Activated CD4-positive, alpha-beta memory T cell treated with anti-CD3 and anti-CD28 coated beads for 36 hours (primary cell): ENCODE results near the gene WIPF3. TPM values are rescaled to one million over a fixed set of nuclear protein-coding genes. Genes with fewer than 3 reads are reported as not detected.
A peak's percentile ranks its signal among the peaks of the same experiment; 100 is the strongest.

ENCODE experiments used
- CTCF ChIA-PET: fragments of 350-600 bp; sonication (Branson Sonifier 250); formaldehyde crosslinking; loops from one replicate; lab custom pipeline; 2021; ENCODE audit warnings: antibody characterized with exemption, inconsistent platforms; lab: Charles Lee
- POLR2A ChIA-PET: fragments of 350-600 bp; sonication (Branson Sonifier 250); formaldehyde crosslinking; loops from one replicate; lab custom pipeline; 2021; ENCODE audit warnings: antibody characterized with exemption; lab: Charles Lee
- DNase-seq: peaks from one replicate; pipeline ENCODE4 v3.0.0-alpha.2; 2020
- H3K27ac Mint-ChIP-seq: one replicate; pipeline ENCODE4 v1.8.0; 2021; ENCODE audit warnings: mixed read lengths
- H3K27me3 Mint-ChIP-seq: one replicate; pipeline ENCODE4 v1.8.0; 2021; ENCODE audit warnings: mixed read lengths
- H3K36me3 Mint-ChIP-seq: one replicate; pipeline ENCODE4 v1.8.0; 2021; ENCODE audit warnings: mixed read lengths
- H3K4me1 Mint-ChIP-seq: one replicate; pipeline ENCODE4 v1.8.0; 2021; ENCODE audit warnings: low read depth, mixed read lengths
- H3K4me3 Mint-ChIP-seq: one replicate; pipeline ENCODE4 v1.8.0; 2021; ENCODE audit warnings: mild to moderate bottlenecking, mixed read lengths
- H3K9me3 Mint-ChIP-seq: one replicate; pipeline ENCODE4 v1.8.0; 2021; ENCODE audit warnings: mixed read lengths
- intact Hi-C: fragments of 100-400 bp; cut with micrococcal nuclease; formaldehyde crosslinking; loops from one replicate; pipeline ENCODE4 v1.15.1; 2023
- total RNA-seq, 2 experiments: library from RNA; stranded (reverse); gene quantifications; one replicate each; pipeline ENCODE4 v1.2.3, GENCODE V29; 2021

The WIPF3 gene
- total RNA-seq, 2 experiments from 2014 or later, result not detected

DNA sequence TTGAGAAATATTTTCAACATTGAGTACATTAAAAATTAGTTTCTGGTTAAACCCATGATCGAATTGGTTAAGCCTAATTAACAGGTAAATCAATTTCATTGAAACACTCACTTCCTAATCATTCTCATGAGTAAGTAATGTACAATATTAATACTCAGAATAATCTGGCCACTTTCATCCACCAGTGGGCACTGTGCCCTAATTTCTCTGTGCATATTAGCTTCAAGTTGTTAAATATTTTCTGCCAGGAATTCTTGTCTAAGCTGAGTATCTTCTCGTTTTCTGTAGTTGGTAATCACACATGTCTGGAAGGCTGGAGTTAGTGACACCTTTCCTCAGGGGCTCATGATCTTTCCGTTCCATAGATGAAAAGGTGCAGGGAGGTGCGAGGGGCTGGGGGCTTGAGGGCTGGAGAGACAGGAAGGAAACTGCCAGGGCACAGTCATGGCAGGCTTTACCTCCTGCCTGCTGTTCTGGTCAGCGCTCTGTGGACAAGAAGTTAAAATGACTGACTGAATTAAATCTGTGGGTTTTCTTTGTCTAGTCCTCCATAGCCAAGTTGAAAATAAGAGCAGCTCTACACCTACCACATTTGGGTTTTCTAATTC lies 71.9 kb downstream of the WIPF3 start:
- ChIA-PET POLR2A (no interaction called here), CTCF (interaction anchor here (0.6 to 4.2 kb wide), 4 partner anchors 10 to 197 kb away, joined by 3 to 23 read pairs (median 4); no protein-coding TSS in a partner anchor)
- H3K27me3 Mint-ChIP-seq, result peaks cover 11% of the 10 kb centered on the region
- H3K9me3 Mint-ChIP-seq, result no peaks in the 10 kb centered on the region
- intact Hi-C loops, result loop anchor here (1.0 kb wide), 1 partner anchor 184 kb away; no protein-coding TSS in a partner anchor
- H3K36me3 Mint-ChIP-seq, result no peaks in the 10 kb centered on the region
- H3K4me3 Mint-ChIP-seq, result no peak overlapping the region
- no peak overlapping the region for H3K27ac Mint-ChIP-seq
- peak; percentile 16 for DNase-seq
- peaks cover 5% of the 10 kb centered on the region for H3K4me1 Mint-ChIP-seq

DNA sequence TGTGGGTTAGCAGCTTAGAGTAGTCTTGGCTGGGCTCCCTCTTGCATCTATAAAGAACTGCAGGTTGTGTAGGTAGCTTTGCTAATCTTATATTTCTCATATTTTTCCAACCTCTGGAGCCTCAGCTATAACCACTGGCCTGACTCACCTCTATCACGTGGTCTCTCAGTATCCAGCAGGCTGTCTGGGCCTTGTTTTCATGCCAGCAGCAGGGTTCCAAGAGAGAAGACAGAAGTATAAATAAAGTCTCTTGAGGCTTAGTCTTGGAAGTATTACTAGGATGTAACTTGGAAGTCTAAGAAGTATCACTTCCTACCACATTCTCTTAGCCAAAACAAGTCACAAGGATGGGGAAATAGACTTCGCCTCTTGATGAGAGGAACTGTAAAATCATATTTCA lies 73.3 kb downstream of the WIPF3 start:
- ChIA-PET CTCF (interaction anchor here (1.6 to 4.2 kb wide), 2 partner anchors 42 to 195 kb away, joined by 4 to 23 read pairs; no protein-coding TSS in a partner anchor), POLR2A (no interaction called here)
- no peak for DNase-seq
- Mint-ChIP-seq H3K9me3 (no peaks in the 10 kb centered on the region), H3K4me1 (peaks cover 6% of the 10 kb centered on the region), H3K27me3 (peaks cover 13% of the 10 kb centered on the region), H3K27ac (no peak overlapping the region), H3K4me3 (no peak overlapping the region), H3K36me3 (no peaks in the 10 kb centered on the region)
- intact Hi-C loops, result no loop called here

GRCh38 chr7:29881724-29882123 lies 75.4 kb downstream of the WIPF3 start:
- CTCF ChIA-PET, result interaction anchor here (0.7 kb wide), 1 partner anchor 77 kb away, joined by 3 read pairs; no protein-coding TSS in a partner anchor
- intact Hi-C loops, result no loop called here
- peaks cover 14% of the 10 kb centered on the region for H3K27me3 Mint-ChIP-seq

GRCh38 chr7:29882481-29882880 lies 76.2 kb downstream of the WIPF3 start:
- DNase-seq, result no peak
- H3K4me3 Mint-ChIP-seq, result no peak overlapping the region
- POLR2A ChIA-PET, result no interaction called here
- H3K27me3 Mint-ChIP-seq, result peaks cover 14% of the 10 kb centered on the region
- intact Hi-C loops, result no loop called here
- peaks cover 6% of the 10 kb centered on the region for H3K4me1 Mint-ChIP-seq
- CTCF ChIA-PET, result no interaction called here
- H3K36me3 Mint-ChIP-seq, result no peaks in the 10 kb centered on the region
- H3K27ac Mint-ChIP-seq, result no peak overlapping the region
- H3K9me3 Mint-ChIP-seq, result no peaks in the 10 kb centered on the region

More at GRCh38 chr7:29881724-29882123, 75.4 kb downstream of the WIPF3 start:
- no peak for DNase-seq
- peaks cover 6% of the 10 kb centered on the region for H3K4me1 Mint-ChIP-seq
- POLR2A ChIA-PET, result no interaction called here
- no peaks in the 10 kb centered on the region for H3K9me3 Mint-ChIP-seq
- no peak overlapping the region for H3K4me3 Mint-ChIP-seq
- H3K36me3 Mint-ChIP-seq, result no peaks in the 10 kb centered on the region
- no peak overlapping the region for H3K27ac Mint-ChIP-seq

GRCh38 chr7:29883462-29884398 lies 77.4 kb downstream of the WIPF3 start:
- Mint-ChIP-seq H3K9me3 (no peaks in the 10 kb centered on the region), H3K4me1 (peaks cover 6% of the 10 kb centered on the region), H3K4me3 (no peak overlapping the region), H3K27ac (no peak overlapping the region), H3K36me3 (no peaks in the 10 kb centered on the region), H3K27me3 (peaks cover 12% of the 10 kb centered on the region)
- DNase-seq, result no peak
- CTCF ChIA-PET, result interaction anchor here (1.4 kb wide), 1 partner anchor 37 kb away, joined by 5 read pairs; no protein-coding TSS in a partner anchor
- POLR2A ChIA-PET, result no interaction called here
- intact Hi-C loops, result no loop called here

DNA sequence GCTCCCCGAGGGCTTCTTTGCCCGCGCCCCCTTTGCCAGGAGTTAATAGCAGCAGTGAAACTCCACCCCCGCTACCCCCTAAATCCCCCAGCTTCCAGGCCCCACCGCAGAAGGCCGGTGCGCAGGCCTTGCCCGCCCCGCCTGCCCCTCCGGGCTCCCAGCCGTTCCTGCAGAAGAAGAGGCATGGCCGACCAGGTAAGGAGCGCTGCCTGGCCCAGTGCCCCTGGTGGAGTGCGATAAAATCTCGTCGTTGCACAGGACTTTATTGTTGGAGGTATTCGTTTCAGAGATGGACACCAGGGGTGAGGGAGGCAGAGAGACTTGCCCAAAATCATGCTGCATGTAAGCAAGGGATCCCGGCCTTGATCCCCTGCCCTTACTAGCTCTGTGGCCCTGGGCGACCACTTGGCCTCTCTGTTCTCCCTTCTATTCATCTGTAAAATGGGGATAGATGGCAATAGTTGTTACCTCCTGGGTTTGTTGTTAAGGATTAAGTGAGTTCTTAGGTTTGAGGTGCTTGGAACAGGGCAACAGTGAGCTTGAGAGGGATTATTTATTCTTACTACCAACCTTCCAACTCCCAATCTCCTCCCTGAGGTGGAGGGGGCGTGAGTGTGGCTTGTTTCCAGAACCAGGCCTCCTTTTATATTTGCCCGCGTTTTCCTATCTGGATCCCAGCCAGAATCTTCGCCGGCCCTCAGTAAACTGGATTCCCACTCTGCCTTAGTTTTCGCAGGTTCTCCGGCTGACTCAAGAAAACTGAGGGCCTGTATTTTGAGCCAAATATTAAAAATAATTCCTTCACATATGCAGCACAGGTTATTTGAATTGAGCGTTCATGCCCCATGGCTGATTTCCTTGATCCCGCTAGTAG lies 78.3 kb downstream of the WIPF3 start:
- no peak overlapping the region for H3K27ac Mint-ChIP-seq
- H3K9me3 Mint-ChIP-seq, result no peaks in the 10 kb centered on the region
- H3K36me3 Mint-ChIP-seq, result no peaks in the 10 kb centered on the region
- intact Hi-C loops, result no loop called here
- no peak overlapping the region for H3K4me3 Mint-ChIP-seq
- H3K4me1 Mint-ChIP-seq, result peaks cover 6% of the 10 kb centered on the region
- ChIA-PET POLR2A (no interaction called here), CTCF (interaction anchor here (1.4 kb wide), 1 partner anchor 37 kb away, joined by 5 read pairs; no protein-coding TSS in a partner anchor)
- no peak for DNase-seq
- H3K27me3 Mint-ChIP-seq, result peaks cover 10% of the 10 kb centered on the region

DNA sequence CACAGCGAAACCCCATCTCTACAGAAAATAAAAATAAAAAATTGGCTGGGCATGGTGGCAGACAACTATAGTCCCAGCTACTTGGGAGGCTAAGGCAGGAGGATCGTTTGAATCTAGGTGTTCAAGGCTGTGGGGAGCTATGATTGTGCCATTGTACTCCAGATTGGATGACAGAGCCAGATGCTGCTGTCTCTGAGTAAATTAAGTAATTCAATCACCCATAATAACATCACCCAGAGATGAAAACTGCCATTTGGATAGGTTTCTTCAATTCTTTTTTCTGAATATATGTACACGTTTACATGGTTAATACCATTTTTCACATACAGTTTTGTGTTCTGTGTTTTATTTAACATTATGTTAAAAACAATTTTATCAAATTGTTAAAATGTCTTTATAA lies 79.3 kb downstream of the WIPF3 start:
- intact Hi-C loops, result no loop called here
- Mint-ChIP-seq H3K27ac (no peak overlapping the region), H3K27me3 (peaks cover 10% of the 10 kb centered on the region), H3K36me3 (no peaks in the 10 kb centered on the region), H3K4me3 (no peak overlapping the region), H3K4me1 (peaks cover 6% of the 10 kb centered on the region), H3K9me3 (no peaks in the 10 kb centered on the region)
- POLR2A ChIA-PET, result no interaction called here
- DNase-seq, result no peak
- CTCF ChIA-PET, result no interaction called here

DNA sequence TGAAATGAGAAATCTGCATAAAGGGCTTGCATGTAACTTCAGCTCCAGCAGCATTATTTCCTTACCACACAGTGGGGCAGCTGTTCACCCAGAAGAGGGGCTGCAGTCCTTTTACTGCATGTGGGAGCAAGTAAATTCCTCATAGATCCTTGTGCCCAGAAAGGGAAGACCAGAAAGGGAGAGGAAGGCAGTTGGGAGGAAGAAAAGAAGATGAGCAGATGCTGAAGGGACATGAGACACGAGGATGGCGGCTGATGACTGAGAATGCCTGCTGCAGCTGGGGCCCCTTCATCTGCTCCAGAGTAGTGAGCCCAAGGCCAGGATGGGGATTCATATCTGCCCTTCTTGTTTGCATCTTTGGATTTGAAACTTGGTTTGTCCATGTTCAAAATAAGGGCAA lies 80.5 kb downstream of the WIPF3 start:
- Mint-ChIP-seq H3K27me3 (peaks cover 10% of the 10 kb centered on the region), H3K9me3 (no peaks in the 10 kb centered on the region), H3K27ac (no peak overlapping the region), H3K4me1 (peaks cover 6% of the 10 kb centered on the region), H3K4me3 (no peak overlapping the region), H3K36me3 (no peaks in the 10 kb centered on the region)
- CTCF ChIA-PET, result no interaction called here
- intact Hi-C loops, result no loop called here
- no peak for DNase-seq
- POLR2A ChIA-PET, result no interaction called here

DNA sequence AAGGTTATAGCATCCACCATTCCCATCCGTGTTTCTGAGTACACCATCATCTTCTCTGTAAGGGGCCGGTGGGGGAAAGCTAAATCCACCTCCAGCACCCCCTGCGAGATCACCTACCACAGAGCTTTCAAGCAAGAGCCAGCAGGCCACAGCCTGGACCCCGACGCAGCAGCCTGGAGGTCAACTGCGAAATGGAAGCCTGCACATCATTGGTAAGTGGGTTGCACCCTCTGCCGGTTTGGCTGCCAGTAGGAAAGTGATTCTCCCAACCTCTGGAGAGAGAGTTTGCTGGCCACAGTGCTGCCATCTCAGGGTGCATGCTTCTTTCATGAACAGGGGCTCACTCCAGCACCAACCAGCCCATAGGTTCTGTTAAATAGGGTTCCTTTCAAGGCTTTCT lies 81.7 kb downstream of the WIPF3 start:
- ChIA-PET CTCF (no interaction called here), POLR2A (no interaction called here)
- Mint-ChIP-seq H3K36me3 (no peaks in the 10 kb centered on the region), H3K4me1 (peaks cover 3% of the 10 kb centered on the region), H3K27ac (no peak overlapping the region), H3K27me3 (peaks cover 7% of the 10 kb centered on the region), H3K9me3 (no peaks in the 10 kb centered on the region), H3K4me3 (no peak overlapping the region)
- intact Hi-C loops, result no loop called here
- DNase-seq, result no peak

- Mint-ChIP-seq H3K36me3 (no peaks in the 10 kb centered on the region), H3K27ac (no peak overlapping the region), H3K4me1 (no peaks in the 10 kb centered on the region), H3K27me3 (peaks cover 4% of the 10 kb centered on the region), H3K9me3 (no peaks in the 10 kb centered on the region), H3K4me3 (no peak overlapping the region)
- intact Hi-C loops, result no loop called here
- no peak for DNase-seq
- ChIA-PET POLR2A (interaction anchor here (0.5 kb wide), 1 partner anchor 96 kb away, joined by 3 read pairs; no protein-coding TSS in a partner anchor), CTCF (no interaction called here)
These were observed 83.0 kb downstream of the WIPF3 start for GRCh38 chr7:29889288-29889687.

DNA sequence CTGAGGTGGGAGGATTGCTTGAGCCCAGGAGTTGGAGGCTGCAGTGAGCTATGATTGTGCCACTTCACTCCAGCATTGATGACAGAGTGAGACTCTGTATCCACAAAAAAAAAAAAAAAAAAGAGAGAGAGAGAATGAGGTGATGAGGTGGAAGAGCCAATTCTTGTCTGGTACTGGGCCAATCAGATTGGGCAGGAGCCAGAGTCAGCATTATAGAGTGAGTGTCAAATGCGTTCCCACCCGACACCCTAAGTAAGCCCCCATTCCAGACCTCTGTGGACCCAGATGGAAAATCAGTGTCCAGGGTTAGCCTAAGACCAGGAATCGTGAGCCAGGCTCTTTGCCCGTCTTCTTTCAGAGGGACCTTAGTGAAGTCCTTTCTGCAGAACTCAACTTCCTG lies 83.9 kb downstream of the WIPF3 start:
- Mint-ChIP-seq H3K27me3 (peaks cover under 1% of the 10 kb centered on the region), H3K4me1 (no peaks in the 10 kb centered on the region), H3K27ac (no peak overlapping the region), H3K36me3 (no peaks in the 10 kb centered on the region), H3K9me3 (no peaks in the 10 kb centered on the region), H3K4me3 (no peak overlapping the region)
- intact Hi-C loops, result no loop called here
- ChIA-PET POLR2A (no interaction called here), CTCF (no interaction called here)
- DNase-seq, result no peak
